ENCODE measurements around the gene PICK1.
"Not testable (repeated sequence)": the region's sequence is repeated elsewhere in the genome, so short reads cannot be mapped to it uniquely, and the experiment has no call there.

PICK1 gene

DNA sequence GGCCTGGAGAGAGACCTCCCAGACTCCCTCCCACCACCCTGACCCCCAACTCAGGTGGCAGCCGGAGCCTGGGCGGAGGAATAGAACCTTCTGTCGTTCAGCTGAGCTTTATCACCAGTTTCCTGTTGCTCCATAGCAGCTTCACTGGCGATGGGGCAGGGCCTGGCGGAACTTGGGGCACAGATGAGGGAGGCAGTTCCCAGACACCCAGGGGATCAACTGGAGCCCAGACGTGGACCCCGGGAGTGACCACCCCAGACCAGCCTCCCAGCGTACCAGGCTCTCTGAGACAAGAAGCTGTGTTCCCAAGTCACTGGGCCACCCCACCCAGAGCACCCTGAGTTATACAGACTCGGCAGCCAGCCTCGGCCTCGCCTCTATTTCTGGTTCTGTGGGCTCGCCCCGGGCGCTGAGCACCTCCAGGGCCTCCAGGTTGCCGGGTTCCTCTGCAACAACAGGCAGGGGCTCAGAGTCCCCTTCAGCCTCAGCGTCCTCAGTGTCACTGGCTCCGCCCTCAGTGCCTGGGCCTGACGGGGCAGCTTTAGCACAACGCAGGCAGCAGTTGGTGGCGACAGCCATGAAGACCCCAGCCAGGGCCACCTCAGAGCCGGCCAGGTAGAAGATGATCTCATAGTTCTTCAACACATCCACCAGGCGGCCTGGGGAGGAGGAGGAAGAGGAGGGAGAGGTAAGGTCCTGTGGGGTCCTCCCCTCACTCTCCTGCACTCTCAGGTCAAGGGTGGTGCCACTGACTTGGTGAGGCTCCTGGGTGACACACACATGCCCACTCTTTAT lies 21.0 kb downstream of the PICK1 start:
- TF ChIP-seq, protein P1, sequence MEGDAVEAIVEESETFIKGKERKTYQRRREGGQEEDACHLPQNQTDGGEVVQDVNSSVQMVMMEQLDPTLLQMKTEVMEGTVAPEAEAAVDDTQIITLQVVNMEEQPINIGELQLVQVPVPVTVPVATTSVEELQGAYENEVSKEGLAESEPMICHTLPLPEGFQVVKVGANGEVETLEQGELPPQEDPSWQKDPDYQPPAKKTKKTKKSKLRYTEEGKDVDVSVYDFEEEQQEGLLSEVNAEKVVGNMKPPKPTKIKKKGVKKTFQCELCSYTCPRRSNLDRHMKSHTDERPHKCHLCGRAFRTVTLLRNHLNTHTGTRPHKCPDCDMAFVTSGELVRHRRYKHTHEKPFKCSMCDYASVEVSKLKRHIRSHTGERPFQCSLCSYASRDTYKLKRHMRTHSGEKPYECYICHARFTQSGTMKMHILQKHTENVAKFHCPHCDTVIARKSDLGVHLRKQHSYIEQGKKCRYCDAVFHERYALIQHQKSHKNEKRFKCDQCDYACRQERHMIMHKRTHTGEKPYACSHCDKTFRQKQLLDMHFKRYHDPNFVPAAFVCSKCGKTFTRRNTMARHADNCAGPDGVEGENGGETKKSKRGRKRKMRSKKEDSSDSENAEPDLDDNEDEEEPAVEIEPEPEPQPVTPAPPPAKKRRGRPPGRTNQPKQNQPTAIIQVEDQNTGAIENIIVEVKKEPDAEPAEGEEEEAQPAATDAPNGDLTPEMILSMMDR (IDR thresholded peaks at IDR 0.05; ENCODE audit: low read depth, low read length, missing control alignments), result no peak
- DNase-seq (ENCODE audit: extremely low read depth, low read depth), result no peak

DNA sequence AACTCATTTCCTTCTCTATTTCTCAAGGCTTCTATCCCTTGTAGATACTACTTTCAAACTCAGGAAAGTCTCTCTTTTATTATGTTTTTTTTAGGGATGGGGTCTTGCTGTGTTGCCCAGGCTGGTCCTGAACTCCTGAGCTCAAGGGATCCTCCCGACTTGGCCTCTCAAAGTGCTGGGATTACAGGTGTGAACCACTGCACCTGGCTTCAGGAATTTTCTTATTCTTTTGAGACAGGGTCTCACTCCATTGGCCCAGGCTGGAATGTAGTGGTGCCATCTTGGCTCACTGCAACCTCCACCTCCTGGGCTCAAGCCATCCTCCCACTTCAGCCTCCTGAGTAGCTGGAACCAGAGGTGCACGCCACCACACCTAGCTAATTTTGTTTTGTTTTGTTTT lies 22.0 kb downstream of the PICK1 start:
- H3K4me3 ChIP-seq (replicated peaks; ENCODE audit: low read depth, low read length); DNase-seq (ENCODE audit: extremely low read depth, low read depth): not testable (repeated sequence)

More for the DNA sequence above, 21.0 kb downstream of the PICK1 start:
- H3K4me3 ChIP-seq (replicated peaks; ENCODE audit: low read depth, low read length), result no peak overlapping the region

DNA sequence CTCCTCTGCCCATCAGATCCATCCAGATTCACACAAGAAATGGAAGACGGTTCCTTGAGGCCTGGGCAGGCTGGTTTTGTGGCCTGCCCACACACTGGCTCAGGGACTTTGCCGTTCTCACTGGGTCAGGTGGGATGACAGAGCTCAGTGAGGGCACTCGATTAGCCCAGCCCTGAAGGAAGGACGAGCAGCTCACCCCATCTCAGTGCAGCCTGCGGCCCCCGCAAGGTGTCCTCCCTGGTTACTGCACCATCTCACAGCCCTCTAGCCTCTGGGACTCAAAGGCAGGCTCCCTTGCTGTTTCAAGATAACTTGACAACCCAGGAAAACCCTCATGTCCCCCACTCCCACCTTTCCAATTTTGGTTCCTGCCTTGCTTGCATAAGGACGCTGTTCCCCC lies 22.6 kb downstream of the PICK1 start:
- H3K4me3 ChIP-seq (replicated peaks; ENCODE audit: low read depth, low read length), result no peak overlapping the region
- DNase-seq (ENCODE audit: extremely low read depth, low read depth), result no peak
- TF ChIP-seq, protein P1 (IDR thresholded peaks at IDR 0.05; ENCODE audit: low read depth, low read length, missing control alignments), result no peak

DNA sequence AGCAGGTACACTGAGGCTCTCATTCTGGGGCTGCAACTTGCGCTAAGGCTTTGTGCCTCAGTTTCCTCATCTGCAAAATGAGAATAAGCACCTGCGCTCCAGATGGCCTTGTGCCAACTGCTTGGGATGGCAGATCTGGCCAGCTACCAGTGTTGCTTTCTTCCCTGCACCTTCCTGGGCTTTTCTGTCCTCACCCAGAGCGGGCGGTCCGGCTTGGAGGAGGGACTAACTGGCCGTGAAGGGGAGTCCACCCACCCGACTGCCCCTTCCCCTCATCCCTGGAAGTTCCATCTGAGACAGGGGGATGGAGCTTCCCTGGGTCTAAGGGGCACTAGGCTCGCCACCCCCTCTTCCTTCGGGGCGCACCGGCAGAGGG lies 23.3 kb downstream of the PICK1 start:
- H3K4me3 ChIP-seq (replicated peaks; ENCODE audit: low read depth, low read length), result peak overlapping the region; percentile 7; the same call in 1 of the 2 replicates
- TF ChIP-seq, protein P1 (IDR thresholded peaks at IDR 0.05; ENCODE audit: low read depth, low read length, missing control alignments), result no peak
- no peak for DNase-seq (ENCODE audit: extremely low read depth, low read depth)

DNA sequence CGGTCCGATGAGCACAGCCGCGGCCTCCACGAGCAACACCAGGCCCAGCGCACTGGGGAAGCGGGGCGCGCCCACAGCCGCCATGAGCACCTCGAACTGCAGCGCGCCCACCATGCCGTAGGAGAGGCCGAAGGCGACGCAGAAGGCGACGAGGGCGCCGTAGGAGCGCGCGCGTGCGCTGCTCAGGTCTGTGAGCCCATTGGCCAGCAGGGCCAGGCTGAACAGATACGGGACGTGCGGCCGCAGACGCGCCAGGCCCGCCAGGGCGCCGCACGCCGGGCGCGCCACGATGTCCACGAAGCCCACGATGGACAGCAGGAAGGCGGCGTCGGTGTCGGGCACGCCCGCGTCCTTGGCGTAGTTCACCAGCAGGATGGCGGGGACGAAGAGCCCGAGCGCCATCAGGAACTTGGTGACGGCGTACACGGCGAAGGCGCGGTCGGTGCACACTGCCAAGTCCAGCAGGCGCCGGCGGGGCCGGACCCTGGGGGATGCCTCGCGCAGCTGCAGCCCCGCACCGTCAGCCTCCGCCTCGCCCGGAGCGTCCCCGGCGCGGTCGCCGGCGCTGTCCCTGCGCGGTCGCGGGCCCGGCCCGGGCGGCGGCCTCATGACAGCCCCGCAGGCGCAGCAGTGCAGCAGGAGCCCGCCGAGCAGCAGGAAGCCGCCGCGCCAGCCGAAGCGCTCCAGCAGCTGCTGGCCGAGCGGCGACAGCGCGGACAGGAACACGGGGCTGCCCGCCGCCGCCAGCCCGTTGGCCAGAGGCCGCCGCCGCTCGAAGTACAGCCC lies 23.8 kb downstream of the PICK1 start:
- no peak for DNase-seq (ENCODE audit: extremely low read depth, low read depth)
- H3K4me3 ChIP-seq (replicated peaks; ENCODE audit: low read depth, low read length), result peak overlapping the region; percentile 7; the same call in 1 of the 2 replicates
- TF ChIP-seq, protein P1 (IDR thresholded peaks at IDR 0.05; ENCODE audit: low read depth, low read length, missing control alignments), result peak; percentile 3

DNA sequence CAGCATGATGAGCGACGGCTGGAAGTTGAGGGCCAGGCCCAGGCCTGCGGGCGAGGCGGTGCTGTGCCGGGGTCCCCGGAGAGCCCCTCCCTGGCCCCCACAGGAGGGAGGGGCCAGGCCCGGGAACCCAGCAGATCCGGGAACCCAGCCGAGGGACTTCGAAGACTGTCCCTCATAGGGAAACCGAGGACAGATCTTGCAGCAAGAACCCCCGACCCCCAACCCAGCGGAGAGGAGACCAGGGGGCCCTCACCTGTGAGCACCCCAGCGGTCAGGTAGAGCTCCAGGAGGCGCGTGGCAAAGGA lies 24.4 kb downstream of the PICK1 start:
- H3K4me3 ChIP-seq (replicated peaks; ENCODE audit: low read depth, low read length), result no peak overlapping the region
- no peak for DNase-seq (ENCODE audit: extremely low read depth, low read depth)
- TF ChIP-seq, protein P1 (IDR thresholded peaks at IDR 0.05; ENCODE audit: low read depth, low read length, missing control alignments), result no peak
